GM12878 (cell line): ENCODE measurements around the gene SEMA3D. TPM values are rescaled to one million over a fixed set of nuclear protein-coding genes. Genes with fewer than 3 reads are reported as not detected.

Experiments
- ATAC-seq: fragments of 200-7000 bp; cut with Tn5 transposase; 3 replicates; pipeline ENCODE4 v1.9.1; 2020; ENCODE audit warnings: mild to moderate bottlenecking, moderate library complexity
- BruUV-seq: library from RNA; stranded (reverse); fragments of 400-500 nt; replicated peaks from 2 replicates; lab custom pipeline; 2021; lab: Mats Ljungman, UMichigan
- CTCF ChIA-PET: fragments of 300-600 bp; sonication (Branson Sonifier 250); formaldehyde crosslinking; extraction: SDS; loops from one replicate; lab custom pipeline; 2021; ENCODE audit warnings: inconsistent platforms; lab: Yijun Ruan, JAX
- POLR2A ChIA-PET: fragments of 350-600 bp; formaldehyde crosslinking; extraction: SDS; loops from one replicate; lab custom pipeline; 2021; ENCODE audit warnings: inconsistent platforms; lab: Charles Lee
- RAD21 ChIA-PET: fragments of 300-600 bp; sonication (Branson Sonifier 250); formaldehyde crosslinking; loops from one replicate; lab custom pipeline; 2023; ENCODE audit warnings: antibody characterized with exemption; ENCODE audit not compliant: unreplicated experiment; lab: Charles Lee
- SMC1A ChIA-PET: fragments of 300-600 bp; sonication (Branson Sonifier 250); formaldehyde crosslinking; loops from one replicate; lab custom pipeline; 2023; ENCODE audit not compliant: unreplicated experiment, uncharacterized antibody; lab: Charles Lee
- DNase-seq: peaks from one replicate; pipeline ENCODE4 v3.0.0-alpha.2; 2011; ENCODE audit warnings: low read depth, low spot score
- FAIRE-seq: peaks from 3 replicates; lab custom pipeline; 2011; peaks lifted over from hg19 to GRCh38; lab: Jason Lieb, UNC
- H2AFZ ChIP-seq: 2 replicates; pipeline ENCODE4 v1.6.0; 2011; ENCODE audit warnings: low read depth, low read length, control low read depth; ENCODE audit not compliant: control insufficient read depth
- H3K27ac ChIP-seq: 2 replicates; pipeline ENCODE4 v1.5.1; 2011; ENCODE audit warnings: control low read depth; ENCODE audit not compliant: control insufficient read depth, insufficient read depth
- H3K27me3 ChIP-seq, 2 experiments: replicated peaks in 1 of 2; 2 replicates each; pipeline versions ENCODE4 v1.6.0 to v1.6.1; 2011; ENCODE audit warnings: low read length in 1 of 2; ENCODE audit not compliant: control insufficient read depth in 2 of 2, insufficient read depth in 2 of 2
- H3K36me3 ChIP-seq, 2 experiments: 2 replicates each; pipeline ENCODE4 v1.5.1; 2011; ENCODE audit warnings: low read length in 1 of 2; ENCODE audit not compliant: control insufficient read depth in 2 of 2, insufficient read depth in 2 of 2
- H3K4me1 ChIP-seq: 2 replicates; pipeline ENCODE4 v1.6.1; 2011; ENCODE audit warnings: mild to moderate bottlenecking, low read length, moderate library complexity, mixed read lengths; ENCODE audit not compliant: control insufficient read depth, insufficient read depth
- H3K4me2 ChIP-seq: 2 replicates; pipeline ENCODE4 v1.6.0; 2011; ENCODE audit warnings: control low read depth; ENCODE audit not compliant: control insufficient read depth, insufficient read depth
- H3K4me3 ChIP-seq: fragments of 200-600 bp; sonication (generic); 2 replicates; pipeline ENCODE4 v1.5.1; 2016
- H3K79me2 ChIP-seq: 2 replicates; pipeline ENCODE4 v1.6.0; 2011; ENCODE audit warnings: low read length; ENCODE audit not compliant: control insufficient read depth, insufficient read depth
- H3K9ac ChIP-seq: 2 replicates; pipeline ENCODE4 v1.8.0; 2011; ENCODE audit warnings: low read length, control low read depth, mixed read lengths; ENCODE audit not compliant: control insufficient read depth, insufficient read depth
- H3K9me3 ChIP-seq: replicated peaks from 3 replicates; pipeline ENCODE4 v1.5.1; 2011; ENCODE audit warnings: mild to moderate bottlenecking, low read length; ENCODE audit not compliant: control insufficient read depth, insufficient read depth
- H4K20me1 ChIP-seq: 2 replicates; pipeline ENCODE4 v1.6.0; 2011; ENCODE audit not compliant: control insufficient read depth, insufficient read depth
- EP300 ChIP-seq, 2 experiments: fragments of 150-350 bp in 1 of 2; IDR thresholded peaks; 2 replicates each; pipeline ENCODE4 v1.6.1; 2011 to 2012; ENCODE audit warnings: low read depth in 2 of 2, low read length in 2 of 2, borderline replicate concordance in 1 of 2, improper control_type of control experiment in 1 of 2, inconsistent platforms in 1 of 2; ENCODE audit not compliant: control insufficient read depth in 1 of 2
- HCFC1 ChIP-seq: fragments of 150-350 bp; IDR thresholded peaks from 2 replicates; pipeline ENCODE4 v1.6.1; 2014; ENCODE audit warnings: low read length
- MYC ChIP-seq: IDR thresholded peaks from 2 replicates; pipeline ENCODE4 v1.6.1; 2011; ENCODE audit warnings: mild to moderate bottlenecking, low read length, moderate library complexity, inconsistent platforms; ENCODE audit not compliant: insufficient read depth, insufficient replicate concordance, insufficient read length, severe bottlenecking
- POLR2AphosphoS2 ChIP-seq: IDR thresholded peaks from 2 replicates; pipeline ENCODE4 v1.6.1; 2011; ENCODE audit warnings: low read depth, mild to moderate bottlenecking, low read length, improper control_type of control experiment, moderate library complexity
- RB1 ChIP-seq: fragments of 450-650 bp; formaldehyde crosslinking; IDR thresholded peaks from 2 replicates; pipeline ENCODE4 v1.6.1; 2017; ENCODE audit warnings: mild to moderate bottlenecking, borderline replicate concordance
- RELB ChIP-seq: fragments of 450-650 bp; IDR thresholded peaks from 2 replicates; pipeline ENCODE4 v1.6.1; 2017; ENCODE audit warnings: low read depth, mild to moderate bottlenecking, moderate library complexity
- SIX5 ChIP-seq: IDR thresholded peaks from 2 replicates; pipeline ENCODE4 v1.6.1; 2011; ENCODE audit warnings: mild to moderate bottlenecking, low read depth, low read length, moderate library complexity; ENCODE audit not compliant: severe bottlenecking
- SP1 ChIP-seq: IDR thresholded peaks from one replicate; pipeline ENCODE4 v1.6.1; 2011; ENCODE audit warnings: low read depth, low read length
- SREBF2 ChIP-seq: IDR thresholded peaks from 2 replicates; pipeline ENCODE4 v1.6.1; 2012; ENCODE audit warnings: mild to moderate bottlenecking, low read length
- ZNF274 ChIP-seq: IDR thresholded peaks from one replicate; pipeline ENCODE4 v1.8.0; 2011; ENCODE audit not compliant: insufficient read length, insufficient read depth
- ZNF384 ChIP-seq: IDR thresholded peaks from 2 replicates; pipeline ENCODE4 v1.6.1; 2012; ENCODE audit warnings: low read depth, mild to moderate bottlenecking, low read length, improper control_type of control experiment, borderline replicate concordance
- in situ Hi-C: fragments of 300-500 bp; cut with MboI; formaldehyde crosslinking; loops from 9 replicates; pipeline ENCODE4 v1.14.3; 2018; ENCODE audit warnings: mixed read lengths
- intact Hi-C: fragments of 100-400 bp; cut with micrococcal nuclease; formaldehyde crosslinking; loops from one replicate; pipeline ENCODE4 v1.14.2; 2022; ENCODE audit not compliant: unreplicated experiment
- polyA plus RNA-seq, 11 experiments: library from polyadenylated mRNA; depleted of rRNA in 4 of 11; unstranded in 6 of 11; stranded (reverse) in 5 of 11; fragments of >200 nt; fragmentation: Nextera tagmentation in 4 of 11; fragmentation: Illumina TruSeq in 1 of 11; extraction: Ambion mirVana in 4 of 11; extraction: Trizol in 1 of 11; gene quantifications; 1 replicate in 1 of 11; 2 replicates in 10 of 11; pipeline versions ENCODE4 v1.2.1 to v1.2.3, GENCODE V29; 2011 to 2016; ENCODE audit warnings: inconsistent platforms in 2 of 11, missing spikeins in 2 of 11, low read depth in 1 of 11
- total RNA-seq, 4 experiments: library from RNA; depleted of rRNA in 3 of 4; stranded (reverse); fragments of >200 nt in 3 of 4; fragmentation: Illumina TruSeq in 1 of 4; extraction: Trizol in 1 of 4; gene quantifications; 2 replicates each; pipeline versions ENCODE4 v1.2.1 to v1.2.3, GENCODE V29; 2013 to 2021
- TF ChIP-seq, protein P1 (sequence below): IDR thresholded peaks from 2 replicates; pipeline ENCODE4 v1.6.1; 2011; ENCODE audit warnings: borderline replicate concordance, low read depth, mild to moderate bottlenecking, moderate library complexity, mixed read lengths, low read length; ENCODE audit not compliant: insufficient read depth; ENCODE audit errors: extremely low read length
- TF ChIP-seq, protein P2 (sequence below): fragments of 450-650 bp; IDR thresholded peaks from 2 replicates; pipeline ENCODE4 v1.6.1; 2017; ENCODE audit warnings: mild to moderate bottlenecking, moderate library complexity
- TF ChIP-seq, protein P3 (sequence below): fragments of 450-650 bp; IDR thresholded peaks from 2 replicates; pipeline ENCODE4 v1.6.1; 2016; ENCODE audit warnings: mild to moderate bottlenecking

Gene SEMA3D
- total and polyA plus RNA-seq, 10 of the 15 experiments (the other 5 are each of a cell fraction or from before 2014, with no cell fraction given), result 0.04 TPM; not detected in 9

GRCh38 chr7:85221796-85222195, 34.9 kb upstream of the SEMA3D start:
- ATAC-seq, result no peak
- in situ Hi-C loops, result no loop called here
- no peak overlapping the region for H3K9ac ChIP-seq
- ChIA-PET RAD21 (no interaction called here), SMC1A (no interaction called here), CTCF (no interaction called here), POLR2A (no interaction called here)
- H4K20me1 ChIP-seq, result no peaks in the 10 kb centered on the region
- no peaks in the 10 kb centered on the region for H3K4me1 ChIP-seq
- H2AFZ ChIP-seq, result no peak overlapping the region
- H3K27ac ChIP-seq, result no peak overlapping the region
- no peak for FAIRE-seq
- DNase-seq, result no peak
- H3K36me3 ChIP-seq, result no peaks in the 10 kb centered on the region
- no peak overlapping the region for H3K4me3 ChIP-seq
- BruUV-seq, result no TSS peak
- H3K79me2 ChIP-seq, result no peaks in the 10 kb centered on the region
- H3K27me3 ChIP-seq, result no peaks in the 10 kb centered on the region
- H3K9me3 ChIP-seq, result no peaks in the 10 kb centered on the region
- no peak overlapping the region for H3K4me2 ChIP-seq
- TF ChIP-seq RELB, result no peak
- no peak for TF ChIP-seq SIX5
- TF ChIP-seq POLR2AphosphoS2, result no peak
- TF ChIP-seq, protein P1, sequence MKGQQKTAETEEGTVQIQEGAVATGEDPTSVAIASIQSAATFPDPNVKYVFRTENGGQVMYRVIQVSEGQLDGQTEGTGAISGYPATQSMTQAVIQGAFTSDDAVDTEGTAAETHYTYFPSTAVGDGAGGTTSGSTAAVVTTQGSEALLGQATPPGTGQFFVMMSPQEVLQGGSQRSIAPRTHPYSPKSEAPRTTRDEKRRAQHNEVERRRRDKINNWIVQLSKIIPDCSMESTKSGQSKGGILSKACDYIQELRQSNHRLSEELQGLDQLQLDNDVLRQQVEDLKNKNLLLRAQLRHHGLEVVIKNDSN, result no peak
- no peak for TF ChIP-seq ZNF274
- TF ChIP-seq, protein P2, sequence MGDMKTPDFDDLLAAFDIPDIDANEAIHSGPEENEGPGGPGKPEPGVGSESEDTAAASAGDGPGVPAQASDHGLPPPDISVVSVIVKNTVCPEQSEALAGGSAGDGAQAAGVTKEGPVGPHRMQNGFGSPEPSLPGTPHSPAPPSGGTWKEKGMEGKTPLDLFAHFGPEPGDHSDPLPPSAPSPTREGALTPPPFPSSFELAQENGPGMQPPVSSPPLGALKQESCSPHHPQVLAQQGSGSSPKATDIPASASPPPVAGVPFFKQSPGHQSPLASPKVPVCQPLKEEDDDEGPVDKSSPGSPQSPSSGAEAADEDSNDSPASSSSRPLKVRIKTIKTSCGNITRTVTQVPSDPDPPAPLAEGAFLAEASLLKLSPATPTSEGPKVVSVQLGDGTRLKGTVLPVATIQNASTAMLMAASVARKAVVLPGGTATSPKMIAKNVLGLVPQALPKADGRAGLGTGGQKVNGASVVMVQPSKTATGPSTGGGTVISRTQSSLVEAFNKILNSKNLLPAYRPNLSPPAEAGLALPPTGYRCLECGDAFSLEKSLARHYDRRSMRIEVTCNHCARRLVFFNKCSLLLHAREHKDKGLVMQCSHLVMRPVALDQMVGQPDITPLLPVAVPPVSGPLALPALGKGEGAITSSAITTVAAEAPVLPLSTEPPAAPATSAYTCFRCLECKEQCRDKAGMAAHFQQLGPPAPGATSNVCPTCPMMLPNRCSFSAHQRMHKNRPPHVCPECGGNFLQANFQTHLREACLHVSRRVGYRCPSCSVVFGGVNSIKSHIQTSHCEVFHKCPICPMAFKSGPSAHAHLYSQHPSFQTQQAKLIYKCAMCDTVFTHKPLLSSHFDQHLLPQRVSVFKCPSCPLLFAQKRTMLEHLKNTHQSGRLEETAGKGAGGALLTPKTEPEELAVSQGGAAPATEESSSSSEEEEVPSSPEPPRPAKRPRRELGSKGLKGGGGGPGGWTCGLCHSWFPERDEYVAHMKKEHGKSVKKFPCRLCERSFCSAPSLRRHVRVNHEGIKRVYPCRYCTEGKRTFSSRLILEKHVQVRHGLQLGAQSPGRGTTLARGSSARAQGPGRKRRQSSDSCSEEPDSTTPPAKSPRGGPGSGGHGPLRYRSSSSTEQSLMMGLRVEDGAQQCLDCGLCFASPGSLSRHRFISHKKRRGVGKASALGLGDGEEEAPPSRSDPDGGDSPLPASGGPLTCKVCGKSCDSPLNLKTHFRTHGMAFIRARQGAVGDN, result no peak
- TF ChIP-seq HCFC1, result no peak
- no peak for TF ChIP-seq SP1
- TF ChIP-seq RB1, result no peak
- no peak for TF ChIP-seq ZNF384
- TF ChIP-seq, protein P3, sequence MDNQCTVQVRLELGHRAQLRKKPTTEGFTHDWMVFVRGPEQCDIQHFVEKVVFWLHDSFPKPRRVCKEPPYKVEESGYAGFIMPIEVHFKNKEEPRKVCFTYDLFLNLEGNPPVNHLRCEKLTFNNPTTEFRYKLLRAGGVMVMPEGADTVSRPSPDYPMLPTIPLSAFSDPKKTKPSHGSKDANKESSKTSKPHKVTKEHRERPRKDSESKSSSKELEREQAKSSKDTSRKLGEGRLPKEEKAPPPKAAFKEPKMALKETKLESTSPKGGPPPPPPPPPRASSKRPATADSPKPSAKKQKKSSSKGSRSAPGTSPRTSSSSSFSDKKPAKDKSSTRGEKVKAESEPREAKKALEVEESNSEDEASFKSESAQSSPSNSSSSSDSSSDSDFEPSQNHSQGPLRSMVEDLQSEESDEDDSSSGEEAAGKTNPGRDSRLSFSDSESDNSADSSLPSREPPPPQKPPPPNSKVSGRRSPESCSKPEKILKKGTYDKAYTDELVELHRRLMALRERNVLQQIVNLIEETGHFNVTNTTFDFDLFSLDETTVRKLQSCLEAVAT, result no peak
- TF ChIP-seq SREBF2, result no peak
- no peak for TF ChIP-seq EP300 (IDR thresholded peaks at IDR 0.05; ENCODE audit: borderline replicate concordance in 1 of 2, control insufficient read depth in 1 of 2, low read depth in 2 of 2, low read length in 2 of 2)
- no peak for TF ChIP-seq MYC
- intact Hi-C loops, result loop anchor here (10.0 kb wide), 1 partner anchor 63 kb away; no protein-coding TSS in a partner anchor
